SHP77 treated with DMSO at 0.1 percent for 48 hours (cell line): ENCODE measurements around the gene DGAT2.

Source experiments
- DNase-seq: peaks from one replicate; lab custom pipeline; 2025; lab: John Stamatoyannopoulos, UW

The DGAT2 gene

GRCh38 chr11:75781296-75781695 lies 12.7 kb downstream of the DGAT2 start:
- DNase-seq = no peak

GRCh38 chr11:75781831-75782230 lies 13.3 kb downstream of the DGAT2 start:
- no peak for DNase-seq

- DNase-seq = no peak
These were observed 14.1 kb downstream of the DGAT2 start for GRCh38 chr11:75782540-75783263.

GRCh38 chr11:75783416-75784084 lies 15.0 kb downstream of the DGAT2 start:
- no peak for DNase-seq

- no peak for DNase-seq
These were observed 15.5 kb downstream of the DGAT2 start for GRCh38 chr11:75784085-75784478.

GRCh38 chr11:75784506-75784905 lies 15.9 kb downstream of the DGAT2 start:
- no peak for DNase-seq

GRCh38 chr11:75785187-75785586 lies 16.6 kb downstream of the DGAT2 start:
- no peak for DNase-seq

GRCh38 chr11:75786101-75786736 lies 17.6 kb downstream of the DGAT2 start:
- DNase-seq = no peak

GRCh38 chr11:75789521-75789920 lies 20.9 kb downstream of the DGAT2 start:
- DNase-seq = no peak

GRCh38 chr11:75790986-75791385 lies 22.4 kb downstream of the DGAT2 start:
- DNase-seq = no peak

- DNase-seq = no peak
These were observed 23.7 kb downstream of the DGAT2 start for GRCh38 chr11:75792127-75792731.

- no peak for DNase-seq
These were observed 24.6 kb downstream of the DGAT2 start for GRCh38 chr11:75792997-75793800.

GRCh38 chr11:75793966-75794365 lies 25.4 kb downstream of the DGAT2 start:
- no peak for DNase-seq

- no peak for DNase-seq
These were observed 26.9 kb downstream of the DGAT2 start for GRCh38 chr11:75795276-75796090.

GRCh38 chr11:75796091-75796435 lies 27.5 kb downstream of the DGAT2 start:
- no peak for DNase-seq

- DNase-seq = no peak
These were observed 28.5 kb downstream of the DGAT2 start for GRCh38 chr11:75797116-75797515.

- DNase-seq = no peak
These were observed 29.2 kb downstream of the DGAT2 start for GRCh38 chr11:75797792-75798191.

GRCh38 chr11:75800136-75800675 lies 31.6 kb downstream of the DGAT2 start:
- DNase-seq = no peak

GRCh38 chr11:75800728-75801361 lies 32.3 kb downstream of the DGAT2 start:
- no peak for DNase-seq

- DNase-seq = no peak
These were observed 32.9 kb downstream of the DGAT2 start for GRCh38 chr11:75801362-75802020.
